ENCODE data around the gene HMSD.

The HMSD gene, protein sequence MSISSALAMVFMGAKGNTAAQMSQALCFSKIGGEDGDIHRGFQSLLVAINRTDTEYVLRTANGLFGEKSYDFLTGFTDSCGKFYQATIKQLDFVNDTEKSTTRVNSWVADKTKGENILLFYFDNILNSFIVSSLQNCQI

GRCh38 chr18:63949068-63949737, at the start of gene HMSD:
Gene HMSD (plus strand): TSS chr18:63949301. CDS start chr18:63953456, 4,155 bp downstream.
- Histone ChIP-seq H3K36me3 (ENCODE audit: control insufficient read depth, insufficient read depth, low read length) (no peaks in the 10 kb centered on the region), H3K4me3 (ENCODE audit: low read length) (peak within 1 kb of the TSS; percentile 40), H3K9me3 (ENCODE audit: control insufficient read depth, insufficient read depth, low read length) (no peaks in the 10 kb centered on the region), H3K27me3 (ENCODE audit: control insufficient read depth, insufficient read depth, low read length) (no peaks in the 10 kb centered on the region), H3K27ac (ENCODE audit: low read length) (no peak within 1 kb of the TSS), H3K4me1 (ENCODE audit: control insufficient read depth, insufficient read depth, low read length) (no peaks in the 10 kb centered on the region)
- no peak for DNase-seq (ENCODE audit: low read depth, low spot score)
- WGBS (ENCODE audit: insufficient coverage, insufficient read length) = no CpG with 5 or more reads among the region's 35 CpGs

GRCh38 chr18:63903851-63904570, 45.1 kb upstream of the HMSD start:
- Histone ChIP-seq H3K27ac (ENCODE audit: low read length) (no peak overlapping the region), H3K4me1 (ENCODE audit: control insufficient read depth, insufficient read depth, low read length) (no peaks in the 10 kb centered on the region), H3K36me3 (ENCODE audit: control insufficient read depth, insufficient read depth, low read length) (no peaks in the 10 kb centered on the region), H3K4me3 (ENCODE audit: low read length) (no peak overlapping the region), H3K27me3 (ENCODE audit: control insufficient read depth, insufficient read depth, low read length) (no peaks in the 10 kb centered on the region), H3K9me3 (ENCODE audit: control insufficient read depth, insufficient read depth, low read length) (no peaks in the 10 kb centered on the region)
- WGBS (ENCODE audit: insufficient coverage, insufficient read length) = no CpG with 5 or more reads among the region's 1 CpG
- DNase-seq (ENCODE audit: low read depth, low spot score) = no peak

GRCh38 chr18:63904694-63905093, 44.4 kb upstream of the HMSD start:
- WGBS (ENCODE audit: insufficient coverage, insufficient read length) = no CpG with 5 or more reads among the region's 1 CpG
- no peak for DNase-seq (ENCODE audit: low read depth, low spot score)
- Histone ChIP-seq H3K27ac (ENCODE audit: low read length) (no peak overlapping the region), H3K36me3 (ENCODE audit: control insufficient read depth, insufficient read depth, low read length) (no peaks in the 10 kb centered on the region), H3K27me3 (ENCODE audit: control insufficient read depth, insufficient read depth, low read length) (no peaks in the 10 kb centered on the region), H3K4me1 (ENCODE audit: control insufficient read depth, insufficient read depth, low read length) (no peaks in the 10 kb centered on the region), H3K4me3 (ENCODE audit: low read length) (no peak overlapping the region), H3K9me3 (ENCODE audit: control insufficient read depth, insufficient read depth, low read length) (no peaks in the 10 kb centered on the region)

- H3K36me3 ChIP-seq (ENCODE audit: control insufficient read depth, insufficient read depth, low read length) = no peaks in the 10 kb centered on the region
- no peaks in the 10 kb centered on the region for H3K4me1 ChIP-seq (ENCODE audit: control insufficient read depth, insufficient read depth, low read length)
- WGBS (ENCODE audit: insufficient coverage, insufficient read length) = no CpG with 5 or more reads among the region's 2 CpGs
- no peaks in the 10 kb centered on the region for H3K27me3 ChIP-seq (ENCODE audit: control insufficient read depth, insufficient read depth, low read length)
- H3K4me3 ChIP-seq (ENCODE audit: low read length) = no peak overlapping the region
- no peak for DNase-seq (ENCODE audit: low read depth, low spot score)
- no peaks in the 10 kb centered on the region for H3K9me3 ChIP-seq (ENCODE audit: control insufficient read depth, insufficient read depth, low read length)
- no peak overlapping the region for H3K27ac ChIP-seq (ENCODE audit: low read length)
Observed at GRCh38 chr18:63905361-63905760, 43.7 kb upstream of the HMSD start.

DNA sequence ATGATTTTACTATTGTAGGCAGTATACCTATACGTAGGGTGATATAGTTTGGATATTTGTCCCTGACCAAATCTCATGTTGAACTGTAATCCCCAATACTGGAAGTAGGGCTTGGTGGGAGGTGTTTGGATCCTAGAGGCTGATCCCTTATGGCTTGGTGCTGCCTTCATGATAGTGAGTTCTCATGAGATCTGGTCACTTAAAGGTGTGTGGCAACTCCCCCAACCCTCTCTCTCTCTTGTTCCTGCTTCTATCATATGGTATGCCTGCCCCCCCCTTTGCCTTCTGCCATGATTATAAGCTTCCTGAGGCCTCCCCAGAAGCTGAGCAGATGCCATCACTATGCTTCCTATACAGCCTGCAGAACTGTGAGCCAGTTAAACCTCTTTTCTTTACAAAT, 43.0 kb upstream of the HMSD start:
- Histone ChIP-seq H3K36me3 (ENCODE audit: control insufficient read depth, insufficient read depth, low read length) (no peaks in the 10 kb centered on the region), H3K4me1 (ENCODE audit: control insufficient read depth, insufficient read depth, low read length) (no peaks in the 10 kb centered on the region), H3K4me3 (ENCODE audit: low read length) (no peak overlapping the region), H3K9me3 (ENCODE audit: control insufficient read depth, insufficient read depth, low read length) (no peaks in the 10 kb centered on the region), H3K27me3 (ENCODE audit: control insufficient read depth, insufficient read depth, low read length) (no peaks in the 10 kb centered on the region), H3K27ac (ENCODE audit: low read length) (no peak overlapping the region)
- DNase-seq (ENCODE audit: low read depth, low spot score) = no peak
- no CpG with 5 or more reads among the region's 1 CpG for WGBS (ENCODE audit: insufficient coverage, insufficient read length)

DNA sequence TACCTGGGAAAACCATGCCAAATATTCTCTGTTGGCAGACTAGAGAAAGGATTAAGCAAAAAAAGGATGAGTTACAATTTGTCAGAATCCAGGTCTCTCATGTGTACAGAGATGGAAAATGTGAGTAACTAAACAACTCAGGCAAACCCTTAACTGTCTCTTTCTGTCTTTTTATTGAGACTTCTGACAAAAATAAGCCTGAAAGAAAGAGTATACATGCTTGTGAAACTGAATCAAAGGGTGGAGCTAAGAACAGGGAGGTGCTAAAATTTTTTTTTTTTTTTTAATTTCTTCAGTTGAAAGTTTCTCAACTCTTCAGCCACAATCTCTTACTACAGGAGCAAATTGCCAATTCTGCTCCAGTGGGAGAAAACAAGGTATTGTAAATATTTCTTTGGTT, 41.4 kb upstream of the HMSD start, which contains the start of gene SERPINB10:
SERPINB10 (plus strand) TSS at position 295 of the 400 bp plus-strand sequence. CDS start 7,553 bp downstream, outside the sequence.
- Histone ChIP-seq H3K36me3 (ENCODE audit: control insufficient read depth, insufficient read depth, low read length) (no peaks in the 10 kb centered on the region), H3K27me3 (ENCODE audit: control insufficient read depth, insufficient read depth, low read length) (no peaks in the 10 kb centered on the region), H3K4me3 (ENCODE audit: low read length) (no peak within 1 kb of the TSS), H3K4me1 (ENCODE audit: control insufficient read depth, insufficient read depth, low read length) (no peaks in the 10 kb centered on the region), H3K9me3 (ENCODE audit: control insufficient read depth, insufficient read depth, low read length) (no peaks in the 10 kb centered on the region), H3K27ac (ENCODE audit: low read length) (no peak within 1 kb of the TSS)
- DNase-seq (ENCODE audit: low read depth, low spot score) = no peak

DNA sequence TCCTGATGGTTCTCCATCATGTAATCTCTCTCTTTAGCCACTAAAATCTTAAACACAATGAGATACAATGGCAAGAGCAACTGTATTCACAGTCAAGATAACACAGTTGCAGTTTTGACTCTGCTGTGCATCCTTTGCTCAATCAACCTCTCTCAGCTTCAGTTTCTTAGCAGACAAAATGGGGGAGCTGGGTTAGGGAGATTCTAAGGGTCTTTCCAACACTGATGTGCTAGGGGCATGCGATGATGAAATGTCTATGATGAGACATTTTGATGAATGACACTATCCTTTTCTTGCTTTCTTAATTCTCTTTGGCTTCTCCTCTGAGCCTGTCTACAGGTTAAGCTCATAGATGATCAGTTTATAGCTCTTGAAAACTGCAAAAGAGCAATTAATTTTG, 40.2 kb upstream of the HMSD start:
- no peak overlapping the region for H3K27ac ChIP-seq (ENCODE audit: low read length)
- no peaks in the 10 kb centered on the region for H3K9me3 ChIP-seq (ENCODE audit: control insufficient read depth, insufficient read depth, low read length)
- H3K4me3 ChIP-seq (ENCODE audit: low read length) = no peak overlapping the region
- WGBS (ENCODE audit: insufficient coverage, insufficient read length) = no CpG with 5 or more reads among the region's 1 CpG
- H3K27me3 ChIP-seq (ENCODE audit: control insufficient read depth, insufficient read depth, low read length) = no peaks in the 10 kb centered on the region
- no peaks in the 10 kb centered on the region for H3K36me3 ChIP-seq (ENCODE audit: control insufficient read depth, insufficient read depth, low read length)
- DNase-seq (ENCODE audit: low read depth, low spot score) = no peak
- no peaks in the 10 kb centered on the region for H3K4me1 ChIP-seq (ENCODE audit: control insufficient read depth, insufficient read depth, low read length)

GRCh38 chr18:63909870-63910269, 39.2 kb upstream of the HMSD start:
- no peaks in the 10 kb centered on the region for H3K4me1 ChIP-seq (ENCODE audit: control insufficient read depth, insufficient read depth, low read length)
- H3K27ac ChIP-seq (ENCODE audit: low read length) = no peak overlapping the region
- H3K27me3 ChIP-seq (ENCODE audit: control insufficient read depth, insufficient read depth, low read length) = no peaks in the 10 kb centered on the region
- no peak for DNase-seq (ENCODE audit: low read depth, low spot score)
- H3K36me3 ChIP-seq (ENCODE audit: control insufficient read depth, insufficient read depth, low read length) = no peaks in the 10 kb centered on the region
- no CpG with 5 or more reads among the region's 2 CpGs for WGBS (ENCODE audit: insufficient coverage, insufficient read length)
- H3K4me3 ChIP-seq (ENCODE audit: low read length) = no peak overlapping the region
- no peaks in the 10 kb centered on the region for H3K9me3 ChIP-seq (ENCODE audit: control insufficient read depth, insufficient read depth, low read length)

DNA sequence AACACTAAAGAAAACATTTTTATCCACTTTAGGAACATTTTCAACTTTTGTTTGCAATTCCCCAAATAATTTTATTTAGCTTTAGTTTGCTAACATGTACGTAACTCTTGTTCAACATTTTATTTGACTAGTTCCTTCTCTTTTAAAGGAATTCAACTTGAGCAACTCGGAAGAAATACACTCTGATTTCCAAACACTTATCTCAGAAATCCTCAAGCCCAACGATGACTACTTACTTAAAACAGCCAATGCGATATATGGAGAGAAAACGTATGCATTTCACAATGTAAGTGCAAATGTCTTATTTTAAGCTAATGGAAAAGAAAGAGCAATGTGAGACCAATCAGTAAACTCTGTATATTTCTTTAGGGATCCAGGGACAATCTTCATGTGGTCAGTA, 31.3 kb upstream of the HMSD start:
- no CpG with 5 or more reads among the region's 5 CpGs for WGBS (ENCODE audit: insufficient coverage, insufficient read length)
- Histone ChIP-seq H3K4me1 (ENCODE audit: control insufficient read depth, insufficient read depth, low read length) (no peaks in the 10 kb centered on the region), H3K27ac (ENCODE audit: low read length) (no peak overlapping the region), H3K9me3 (ENCODE audit: control insufficient read depth, insufficient read depth, low read length) (no peaks in the 10 kb centered on the region), H3K4me3 (ENCODE audit: low read length) (no peak overlapping the region), H3K27me3 (ENCODE audit: control insufficient read depth, insufficient read depth, low read length) (no peaks in the 10 kb centered on the region), H3K36me3 (ENCODE audit: control insufficient read depth, insufficient read depth, low read length) (no peaks in the 10 kb centered on the region)
- DNase-seq (ENCODE audit: low read depth, low spot score) = no peak

GRCh38 chr18:63922049-63922448, 27.1 kb upstream of the HMSD start:
- H3K27ac ChIP-seq (ENCODE audit: low read length) = no peak overlapping the region
- WGBS (ENCODE audit: insufficient coverage, insufficient read length) = no CpG with 5 or more reads among the region's 2 CpGs
- H3K9me3 ChIP-seq (ENCODE audit: control insufficient read depth, insufficient read depth, low read length) = no peaks in the 10 kb centered on the region
- no peak for DNase-seq (ENCODE audit: low read depth, low spot score)
- H3K27me3 ChIP-seq (ENCODE audit: control insufficient read depth, insufficient read depth, low read length) = no peaks in the 10 kb centered on the region
- no peaks in the 10 kb centered on the region for H3K4me1 ChIP-seq (ENCODE audit: control insufficient read depth, insufficient read depth, low read length)
- H3K36me3 ChIP-seq (ENCODE audit: control insufficient read depth, insufficient read depth, low read length) = no peaks in the 10 kb centered on the region
- H3K4me3 ChIP-seq (ENCODE audit: low read length) = no peak overlapping the region

Data from iPS DF 6.9 (cell line).